Amniotic stem cell (primary cell): ENCODE data around the gene ZFAND3.

Source experiments
- DNase-seq: peaks from one replicate; lab custom pipeline; 2025; lab: John Stamatoyannopoulos, UW

ZFAND3 gene

GRCh38 chr6:38169977-38170526 is 350.5 kb downstream of the ZFAND3 start:
- no peak for DNase-seq

- no peak for DNase-seq
These were observed 351.3 kb downstream of the ZFAND3 start for GRCh38 chr6:38170666-38171355.

- no peak for DNase-seq
These were observed 352.6 kb downstream of the ZFAND3 start for GRCh38 chr6:38171997-38172738.

DNA sequence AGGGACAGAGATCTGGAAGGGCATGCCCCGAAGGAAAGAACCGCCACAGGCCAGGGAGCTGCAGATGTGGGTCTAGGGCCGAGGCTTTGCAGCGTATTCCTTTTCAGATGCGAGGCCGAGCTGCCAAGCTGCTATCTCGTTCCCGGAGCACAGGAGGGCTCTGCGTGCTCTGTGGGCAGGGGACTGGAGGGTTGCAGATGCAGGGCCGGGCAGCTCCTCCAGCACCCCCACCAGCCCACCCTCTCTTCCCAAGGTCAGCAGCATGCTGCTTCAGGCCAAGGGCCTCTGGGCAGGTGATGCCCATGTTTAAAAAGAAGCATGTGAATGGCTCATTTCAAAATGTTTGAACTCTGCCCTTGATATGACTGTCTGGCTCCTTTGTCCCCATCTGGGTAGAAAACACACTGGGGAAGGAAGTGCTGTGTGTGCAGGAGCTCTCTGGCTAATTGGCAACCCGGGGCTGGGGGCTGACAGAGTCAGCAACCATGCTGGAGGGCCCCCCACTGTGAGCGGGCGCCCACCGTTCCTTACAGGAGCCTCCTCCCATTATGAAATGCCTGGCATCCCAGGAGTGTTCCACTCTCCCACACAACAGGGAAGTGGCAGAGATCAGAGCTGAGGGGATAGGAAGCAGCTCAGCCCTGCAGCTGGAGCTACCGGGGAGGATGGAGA is 353.3 kb downstream of the ZFAND3 start:
- DNase-seq: no peak

- no peak for DNase-seq
These were observed 354.4 kb downstream of the ZFAND3 start for GRCh38 chr6:38173909-38174308.

GRCh38 chr6:38174315-38174714 is 354.8 kb downstream of the ZFAND3 start:
- DNase-seq: no peak

GRCh38 chr6:38174806-38175495 is 355.4 kb downstream of the ZFAND3 start:
- DNase-seq: no peak

DNA sequence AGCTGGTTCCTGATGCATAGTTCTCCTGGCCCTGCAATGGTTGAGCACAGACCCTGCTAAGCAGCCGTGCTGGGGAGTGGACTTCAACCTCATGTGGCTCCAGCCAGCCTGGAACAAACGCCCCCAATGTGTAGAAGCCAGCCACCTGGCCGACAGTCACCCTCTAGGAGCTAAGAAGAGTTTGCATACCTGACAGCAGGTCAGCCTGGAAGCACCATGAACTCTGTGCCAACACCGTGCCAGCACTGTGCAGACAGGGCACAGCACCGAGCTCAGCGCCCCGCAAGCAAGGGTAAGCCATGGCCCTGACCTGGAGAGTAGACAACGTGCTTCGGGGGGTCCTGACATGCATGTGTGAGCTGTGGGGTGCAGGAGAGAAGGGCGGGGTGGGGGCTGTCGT is 356.3 kb downstream of the ZFAND3 start:
- no peak for DNase-seq

DNA sequence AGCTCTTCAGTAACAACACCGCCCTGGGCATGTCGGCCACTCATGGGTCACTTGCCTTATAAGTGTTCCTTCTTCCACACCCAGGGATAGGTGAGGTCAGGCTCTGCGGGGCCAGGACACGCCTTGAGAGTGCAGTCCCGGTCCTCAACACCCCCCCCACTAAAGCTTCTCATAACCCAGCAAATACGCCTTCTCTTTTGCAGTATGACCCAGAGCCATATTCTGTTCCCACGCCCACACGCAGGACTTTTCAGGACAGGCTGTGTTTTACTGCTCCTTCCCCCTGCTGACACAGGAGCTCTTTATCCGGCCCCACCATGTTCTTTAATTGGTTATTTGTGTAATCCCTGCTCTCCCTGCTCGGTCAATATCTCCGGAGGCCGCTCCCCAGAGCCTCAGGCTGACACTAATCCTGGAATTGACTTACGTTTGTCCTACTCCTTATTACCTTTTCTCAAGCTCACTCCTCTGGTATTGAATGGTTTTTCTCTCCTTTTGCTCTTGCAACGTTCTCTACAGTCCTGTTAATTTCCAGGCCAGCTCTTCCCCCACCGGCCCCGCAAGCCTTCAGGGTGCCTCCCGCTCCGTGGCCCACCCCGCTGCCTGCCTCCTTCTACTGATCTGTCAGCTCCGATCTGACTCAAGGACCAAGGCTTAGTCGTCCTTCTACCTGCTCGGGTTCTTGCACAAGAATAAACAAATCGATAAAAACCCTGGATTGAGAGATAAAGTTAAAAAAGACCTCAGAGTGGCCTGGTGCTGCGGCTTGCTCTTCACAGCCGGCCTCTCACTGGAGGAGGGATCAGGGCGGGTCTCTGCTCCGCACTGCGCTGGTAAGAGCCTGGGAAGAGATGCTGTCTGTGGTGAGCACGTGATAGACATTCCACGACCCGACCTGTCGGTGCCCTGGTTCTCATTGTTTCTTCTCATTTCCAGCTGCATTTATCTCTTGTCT is 357.5 kb downstream of the ZFAND3 start:
- no peak for DNase-seq

GRCh38 chr6:38177882-38178583 is 358.5 kb downstream of the ZFAND3 start:
- no peak for DNase-seq

DNA sequence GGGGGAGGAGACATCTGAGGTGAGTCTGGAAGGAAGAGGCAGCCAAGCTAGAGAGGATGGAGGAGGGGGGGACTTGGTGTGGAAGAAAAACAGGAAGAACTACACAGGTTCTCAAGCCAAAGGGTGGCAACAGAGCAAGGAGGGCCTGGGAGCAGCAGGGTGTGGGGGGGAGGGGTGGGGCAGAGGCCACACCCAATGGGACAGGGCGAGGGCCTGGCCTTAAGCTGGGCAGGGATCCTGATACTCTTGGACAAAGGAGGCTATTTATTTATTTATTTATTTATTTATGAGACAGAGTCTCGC is 359.0 kb downstream of the ZFAND3 start:
- no peak for DNase-seq

GRCh38 chr6:38179300-38179699 is 359.8 kb downstream of the ZFAND3 start:
- no peak for DNase-seq

DNA sequence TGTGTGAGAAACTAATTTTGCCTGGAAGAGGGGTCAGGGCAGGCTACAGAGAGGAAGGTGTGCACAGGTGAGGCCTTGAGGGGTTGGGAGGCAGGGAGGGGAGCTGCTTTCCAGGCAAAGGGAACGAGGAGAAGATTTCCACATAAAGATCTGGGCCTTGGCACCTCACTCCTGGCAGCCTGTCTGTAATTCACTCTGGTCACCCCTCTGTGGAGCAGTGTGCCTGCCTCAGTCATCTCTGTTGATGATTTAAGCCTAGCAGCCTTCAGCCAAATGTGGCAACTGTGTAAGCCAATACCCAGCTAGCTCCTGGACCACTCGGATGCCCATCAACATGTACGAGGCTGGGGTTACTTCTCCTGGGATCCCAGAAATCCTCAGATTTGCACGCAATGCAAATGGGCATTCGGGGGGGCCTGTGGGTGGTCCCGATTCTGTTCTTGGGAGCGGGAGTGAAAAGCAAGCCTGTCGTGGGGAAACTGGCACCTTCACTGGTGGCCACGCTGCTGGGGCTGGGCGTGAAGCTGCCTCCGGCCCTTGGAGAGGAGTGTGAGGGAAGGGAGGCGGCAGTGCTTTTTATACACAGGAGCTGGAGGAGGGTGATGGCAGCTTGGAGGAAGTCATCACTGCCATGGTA is 360.4 kb downstream of the ZFAND3 start:
- DNase-seq: no peak

DNA sequence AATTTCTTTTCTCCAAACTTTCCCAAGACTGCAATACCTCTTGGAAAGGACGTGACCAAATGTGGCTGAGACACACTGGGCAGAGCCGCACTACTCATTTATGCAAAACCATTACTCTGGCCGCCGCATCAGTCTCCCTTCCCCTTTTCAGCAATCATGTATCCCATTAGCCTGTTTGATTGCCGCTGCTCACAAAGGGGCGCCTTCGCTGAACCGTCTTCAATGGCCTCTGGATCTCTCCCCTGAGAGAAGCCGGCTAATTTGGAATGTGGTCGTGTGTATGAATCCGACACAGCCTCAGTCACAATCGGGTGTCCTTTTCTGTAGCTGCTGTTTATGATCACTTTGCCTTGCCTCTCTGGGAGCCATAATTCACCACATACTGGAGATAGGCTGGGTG is 361.1 kb downstream of the ZFAND3 start:
- DNase-seq: no peak

DNA sequence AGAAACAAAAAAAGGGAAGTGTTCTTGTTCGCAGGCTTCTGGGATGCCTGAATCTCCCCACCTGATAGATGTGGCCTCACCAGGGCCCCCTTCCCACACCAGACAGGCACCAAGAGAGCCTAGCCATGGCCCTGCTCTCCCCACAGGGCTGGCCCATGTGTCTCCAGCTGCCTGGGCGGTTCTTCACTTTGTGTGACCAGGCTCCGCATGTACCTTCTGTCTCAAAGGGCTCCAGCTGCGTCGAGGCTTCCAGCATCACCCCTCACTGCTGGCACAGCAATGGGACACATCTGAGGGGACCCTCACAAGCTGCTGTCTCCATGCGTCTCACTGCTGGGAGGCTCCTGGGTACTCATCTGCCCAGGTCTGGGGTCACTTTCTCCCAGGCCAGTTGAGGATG is 362.9 kb downstream of the ZFAND3 start:
- no peak for DNase-seq

- DNase-seq: no peak
These were observed 364.5 kb downstream of the ZFAND3 start for GRCh38 chr6:38183856-38184584.

DNA sequence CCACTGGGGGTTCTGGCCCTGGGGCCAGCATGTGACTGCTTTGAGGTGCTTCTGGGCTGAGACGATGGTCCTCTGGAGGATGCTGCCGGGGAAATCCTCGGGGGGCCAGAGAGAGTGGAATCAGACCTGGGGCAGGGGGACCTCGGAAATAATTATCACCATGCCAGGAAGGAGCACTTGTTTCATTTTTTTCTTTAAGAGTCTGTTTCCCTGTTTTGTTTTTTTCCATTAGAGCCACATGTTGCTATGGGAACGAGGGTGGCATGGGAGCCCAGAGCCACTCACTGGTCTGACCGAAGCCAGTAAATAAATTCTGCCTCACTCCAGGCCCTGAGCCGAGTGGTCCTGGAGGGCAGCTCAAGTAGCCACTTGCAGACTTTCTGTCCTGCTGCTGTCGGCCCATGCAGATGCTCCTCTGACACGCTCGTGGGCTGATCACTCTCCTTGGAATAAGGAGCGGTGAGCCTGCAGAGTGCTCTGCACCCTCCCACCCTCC is 365.1 kb downstream of the ZFAND3 start:
- DNase-seq: no peak

- no peak for DNase-seq
These were observed 365.7 kb downstream of the ZFAND3 start for GRCh38 chr6:38185244-38185643.

DNA sequence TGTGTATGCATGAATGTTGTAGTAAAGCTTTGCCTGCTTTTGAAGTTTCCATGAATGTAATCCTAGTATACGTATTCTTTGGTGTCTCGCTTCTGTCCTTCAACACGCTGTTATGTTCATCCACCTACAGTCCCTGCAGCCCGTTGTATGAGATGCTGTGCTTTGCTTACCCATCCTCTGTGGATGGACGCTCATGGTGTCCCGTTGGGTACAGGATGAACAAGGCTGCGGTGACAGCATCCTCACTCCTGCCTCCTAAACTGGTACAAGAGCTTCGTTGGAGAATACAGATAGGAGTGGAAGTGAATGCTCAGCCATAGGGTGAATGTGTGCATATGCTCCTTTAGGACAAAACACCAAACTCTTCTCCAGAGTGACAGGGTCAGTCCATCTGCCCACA is 366.2 kb downstream of the ZFAND3 start:
- no peak for DNase-seq
